Cardiac muscle cell (in vitro differentiated cells and primary cell): Measurements from ENCODE around the gene SGTA. TPM values are rescaled to one million over a fixed set of nuclear protein-coding genes. Genes with fewer than 3 reads are reported as not detected.

Experiments
- DNase-seq, 2 donors: peaks; one replicate each; pipeline versions ENCODE4 v3.0.0 to v3.0.0-alpha.2; 2010 to 2017; ENCODE audit warnings: low read depth in 1 of 2, low spot score in 1 of 2
- H3K27ac ChIP-seq: fragments of 200-600 bp; sonication (generic); 2 replicates; pipeline ENCODE4 v1.5.1; 2016
- H3K27me3 ChIP-seq: fragments of 200-600 bp; sonication (generic); 2 replicates; pipeline ENCODE4 v1.6.0; 2016; ENCODE audit warnings: control low read depth
- H3K36me3 ChIP-seq: fragments of 200-600 bp; sonication (generic); 2 replicates; pipeline ENCODE4 v1.5.1; 2016; ENCODE audit warnings: control low read depth
- H3K4me1 ChIP-seq: fragments of 200-600 bp; sonication (generic); 2 replicates; pipeline ENCODE4 v1.8.1; 2017; ENCODE audit warnings: low read depth, mild to moderate bottlenecking, mixed run types
- H3K4me3 ChIP-seq: fragments of 200-600 bp; sonication (generic); 2 replicates; pipeline ENCODE4 v1.5.1; 2016; ENCODE audit warnings: mild to moderate bottlenecking
- H3K9me3 ChIP-seq: fragments of 200-600 bp; sonication (generic); 2 replicates; pipeline ENCODE4 v1.5.1; 2017; ENCODE audit warnings: low read depth, mild to moderate bottlenecking, control low read depth
- polyA plus RNA-seq: library from polyadenylated mRNA; unstranded; fragments of >200 nt; fragmentation: Nextera tagmentation; extraction: Ambion mirVana; gene quantifications from 2 replicates; pipeline ENCODE4 v1.2.1, GENCODE V29; 2016
- total RNA-seq: library from RNA; depleted of rRNA; stranded (reverse); fragments of >200 nt; gene quantifications from 2 replicates; pipeline ENCODE4 v1.2.3, GENCODE V29; 2016
- TF ChIP-seq, protein P1 (sequence below): IDR thresholded peaks from 2 replicates; pipeline ENCODE4 v1.5.1; 2012; ENCODE audit warnings: low read depth, mild to moderate bottlenecking, low read length

The SGTA gene
- total and polyA plus RNA-seq, 2 experiments from 2014 or later = 102 to 135 TPM

DNA sequence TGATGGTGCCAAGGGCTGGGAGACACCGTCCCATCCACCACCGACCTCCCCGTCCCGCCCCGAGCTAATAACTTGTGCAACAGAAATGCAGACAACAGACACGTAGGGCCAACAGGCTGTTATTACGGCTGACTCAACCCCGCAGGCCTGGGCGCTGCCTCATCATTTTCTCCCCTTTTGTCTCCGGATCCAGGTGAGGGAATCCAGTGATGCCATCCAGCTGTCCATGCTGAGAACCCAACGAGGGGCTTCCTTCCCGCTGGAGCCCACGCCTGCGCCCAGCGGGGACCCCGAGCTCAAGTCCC is 55.5 kb downstream of the SGTA start:
- TF ChIP-seq, protein P1, sequence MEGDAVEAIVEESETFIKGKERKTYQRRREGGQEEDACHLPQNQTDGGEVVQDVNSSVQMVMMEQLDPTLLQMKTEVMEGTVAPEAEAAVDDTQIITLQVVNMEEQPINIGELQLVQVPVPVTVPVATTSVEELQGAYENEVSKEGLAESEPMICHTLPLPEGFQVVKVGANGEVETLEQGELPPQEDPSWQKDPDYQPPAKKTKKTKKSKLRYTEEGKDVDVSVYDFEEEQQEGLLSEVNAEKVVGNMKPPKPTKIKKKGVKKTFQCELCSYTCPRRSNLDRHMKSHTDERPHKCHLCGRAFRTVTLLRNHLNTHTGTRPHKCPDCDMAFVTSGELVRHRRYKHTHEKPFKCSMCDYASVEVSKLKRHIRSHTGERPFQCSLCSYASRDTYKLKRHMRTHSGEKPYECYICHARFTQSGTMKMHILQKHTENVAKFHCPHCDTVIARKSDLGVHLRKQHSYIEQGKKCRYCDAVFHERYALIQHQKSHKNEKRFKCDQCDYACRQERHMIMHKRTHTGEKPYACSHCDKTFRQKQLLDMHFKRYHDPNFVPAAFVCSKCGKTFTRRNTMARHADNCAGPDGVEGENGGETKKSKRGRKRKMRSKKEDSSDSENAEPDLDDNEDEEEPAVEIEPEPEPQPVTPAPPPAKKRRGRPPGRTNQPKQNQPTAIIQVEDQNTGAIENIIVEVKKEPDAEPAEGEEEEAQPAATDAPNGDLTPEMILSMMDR = no peak
- H3K4me1 ChIP-seq = peaks cover 3% of the 10 kb centered on the region
- no peak overlapping the region for H3K27ac ChIP-seq
- H3K36me3 ChIP-seq = no peaks in the 10 kb centered on the region
- DNase-seq = no peak
- H3K9me3 ChIP-seq = no peaks in the 10 kb centered on the region
- peaks cover 21% of the 10 kb centered on the region for H3K27me3 ChIP-seq
- no peak overlapping the region for H3K4me3 ChIP-seq

DNA sequence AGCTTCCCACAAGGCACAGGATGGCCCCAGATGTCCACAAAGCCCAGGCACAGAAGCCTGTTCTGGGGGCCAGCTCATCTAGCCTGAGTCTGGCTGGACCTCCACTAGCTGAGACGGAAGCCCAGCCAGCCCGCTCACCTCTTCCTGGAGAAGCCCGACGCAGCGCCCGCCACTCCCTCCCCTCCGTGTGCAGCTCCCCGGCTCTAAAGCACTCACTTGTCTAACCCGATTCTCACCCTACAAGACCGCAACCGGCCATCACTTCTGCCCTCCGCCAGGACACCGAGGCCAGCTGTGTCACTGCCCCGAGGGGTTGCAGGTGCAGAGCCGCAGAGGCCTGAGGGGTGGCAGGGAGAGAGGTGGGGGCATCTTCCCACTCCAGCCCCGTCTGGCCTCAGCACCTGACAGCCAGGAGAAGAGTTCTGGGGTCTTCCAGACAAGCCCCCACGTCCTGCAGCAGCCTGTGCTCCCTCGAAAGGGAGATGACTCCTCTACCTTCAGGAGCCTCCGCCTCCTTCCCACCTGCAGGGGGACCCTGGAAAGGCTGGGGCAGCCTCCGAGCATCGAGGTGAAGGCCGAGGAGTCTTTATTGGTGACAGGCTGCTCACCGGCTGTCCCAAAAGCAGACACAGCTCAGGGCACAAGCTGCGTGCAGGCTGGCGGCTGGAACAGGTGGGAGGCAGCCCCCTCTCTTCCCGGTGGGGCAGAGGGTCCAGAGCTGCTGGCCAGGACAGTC is 56.0 kb downstream of the SGTA start:
- no peaks in the 10 kb centered on the region for H3K36me3 ChIP-seq
- no peak overlapping the region for H3K27ac ChIP-seq
- peak in 1 of 2 donors; percentile 30 for DNase-seq
- H3K4me1 ChIP-seq = peaks cover 3% of the 10 kb centered on the region
- no peak overlapping the region for H3K4me3 ChIP-seq
- TF ChIP-seq, protein P1 = no peak
- H3K27me3 ChIP-seq = peaks cover 25% of the 10 kb centered on the region
- no peaks in the 10 kb centered on the region for H3K9me3 ChIP-seq

GRCh38 chr19:2726160-2726855 is 56.8 kb downstream of the SGTA start:
- H3K4me3 ChIP-seq = no peak overlapping the region
- no peak overlapping the region for H3K27ac ChIP-seq
- TF ChIP-seq, protein P1 = no peak
- peaks cover 6% of the 10 kb centered on the region for H3K4me1 ChIP-seq
- H3K9me3 ChIP-seq = no peaks in the 10 kb centered on the region
- peaks cover 25% of the 10 kb centered on the region for H3K27me3 ChIP-seq
- no peaks in the 10 kb centered on the region for H3K36me3 ChIP-seq
- DNase-seq = no peak

GRCh38 chr19:2724148-2724557 is 58.9 kb downstream of the SGTA start:
- H3K27ac ChIP-seq = no peak overlapping the region
- H3K4me3 ChIP-seq = no peak overlapping the region
- TF ChIP-seq, protein P1 = peak; percentile 5
- H3K9me3 ChIP-seq = no peaks in the 10 kb centered on the region
- H3K27me3 ChIP-seq = peaks cover 25% of the 10 kb centered on the region
- DNase-seq = no peak
- H3K36me3 ChIP-seq = no peaks in the 10 kb centered on the region
- H3K4me1 ChIP-seq = peaks cover 16% of the 10 kb centered on the region

- TF ChIP-seq, protein P1 = no peak
- Histone ChIP-seq H3K27me3 (peaks cover 25% of the 10 kb centered on the region), H3K36me3 (no peaks in the 10 kb centered on the region), H3K4me3 (no peak overlapping the region), H3K4me1 (peaks cover 16% of the 10 kb centered on the region), H3K27ac (no peak overlapping the region), H3K9me3 (no peaks in the 10 kb centered on the region)
- DNase-seq = no peak
Observed at GRCh38 chr19:2723747-2724146, 59.3 kb downstream of the SGTA start.
